GM21786 (cell line): ENCODE measurements around the gene WNT3.
"Not testable (repeated sequence)": the region's sequence is repeated elsewhere in the genome, so short reads cannot be mapped to it uniquely, and the experiment has no call there.

Source experiments
- ATAC-seq: cut with Tn5 transposase; IDR thresholded peaks from one replicate; pipeline ENCODE4 v1.9.1; 2021; ENCODE audit not compliant: unreplicated experiment

The WNT3 gene

GRCh38 chr17:46814446-46814845 lies 4.0 kb downstream of the WNT3 start:
- no peak for ATAC-seq

- no peak for ATAC-seq
Observed at GRCh38 chr17:46813920-46814319, 4.6 kb downstream of the WNT3 start.

GRCh38 chr17:46812624-46813318 lies 5.7 kb downstream of the WNT3 start:
- ATAC-seq: no peak

GRCh38 chr17:46811978-46812583 lies 6.4 kb downstream of the WNT3 start:
- no peak for ATAC-seq

- ATAC-seq: no peak
Observed at GRCh38 chr17:46810837-46811236, 7.7 kb downstream of the WNT3 start.

- no peak for ATAC-seq
Observed at GRCh38 chr17:46809110-46809571, 9.4 kb downstream of the WNT3 start.

GRCh38 chr17:46805771-46806170 lies 12.7 kb downstream of the WNT3 start:
- no peak for ATAC-seq

- ATAC-seq: no peak
Observed at GRCh38 chr17:46803544-46803943, 14.9 kb downstream of the WNT3 start.

- no peak for ATAC-seq
Observed at GRCh38 chr17:46802800-46803199, 15.7 kb downstream of the WNT3 start.

- no peak for ATAC-seq
Observed at GRCh38 chr17:46800573-46800972, 17.9 kb downstream of the WNT3 start.

GRCh38 chr17:46796956-46797530 lies 21.4 kb downstream of the WNT3 start:
- no peak for ATAC-seq

GRCh38 chr17:46796524-46796923 lies 22.0 kb downstream of the WNT3 start:
- no peak for ATAC-seq

- no peak for ATAC-seq
Observed at GRCh38 chr17:46796084-46796483, 22.4 kb downstream of the WNT3 start.

- ATAC-seq: no peak
Observed at GRCh38 chr17:46795379-46795952, 23.0 kb downstream of the WNT3 start.

GRCh38 chr17:46794318-46794717 lies 24.2 kb downstream of the WNT3 start:
- no peak for ATAC-seq

- no peak for ATAC-seq
Observed at GRCh38 chr17:46793541-46793940, 25.0 kb downstream of the WNT3 start.

- not testable (repeated sequence) for ATAC-seq
Observed at GRCh38 chr17:46793023-46793422, 25.5 kb downstream of the WNT3 start.

- ATAC-seq: no peak
Observed at GRCh38 chr17:46792071-46792470, 26.4 kb downstream of the WNT3 start.

GRCh38 chr17:46791531-46791930 lies 27.0 kb downstream of the WNT3 start:
- no peak for ATAC-seq

- ATAC-seq: no peak
Observed at GRCh38 chr17:46790216-46790615, 28.3 kb downstream of the WNT3 start.

GRCh38 chr17:46789610-46790009 lies 28.9 kb downstream of the WNT3 start:
- no peak for ATAC-seq

GRCh38 chr17:46788796-46789195 lies 29.7 kb downstream of the WNT3 start:
- ATAC-seq: no peak
